NOMO-1 treated with DMSO at 0.1 percent for 48 hours (cell line): ENCODE results near the gene CTU1.

Experiments
- DNase-seq: peaks from one replicate; lab custom pipeline; 2025; ENCODE audit not compliant: unreplicated experiment; lab: John Stamatoyannopoulos, UW

CTU1 gene

DNA sequence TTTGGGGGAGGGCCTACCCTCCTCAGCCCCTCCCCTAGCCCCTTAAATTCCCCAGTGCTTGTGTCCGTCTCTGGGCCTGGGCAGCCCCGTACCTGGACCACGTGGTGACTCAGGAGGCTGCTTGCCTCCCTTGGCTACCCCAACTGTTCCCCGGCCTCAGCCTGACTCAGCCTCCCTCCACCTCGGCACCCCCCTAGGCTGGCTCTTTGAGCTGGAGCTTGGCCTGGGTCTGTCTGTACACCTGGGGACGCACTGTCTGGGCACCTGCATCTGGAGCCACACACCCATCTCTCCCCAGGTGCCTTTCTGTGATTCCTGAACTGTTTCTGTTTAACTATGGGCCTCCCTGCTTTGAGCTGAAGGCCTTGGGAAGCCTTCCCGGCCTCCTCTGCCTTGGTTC lies 23.7 kb downstream of the CTU1 start:
- no peak for DNase-seq

DNA sequence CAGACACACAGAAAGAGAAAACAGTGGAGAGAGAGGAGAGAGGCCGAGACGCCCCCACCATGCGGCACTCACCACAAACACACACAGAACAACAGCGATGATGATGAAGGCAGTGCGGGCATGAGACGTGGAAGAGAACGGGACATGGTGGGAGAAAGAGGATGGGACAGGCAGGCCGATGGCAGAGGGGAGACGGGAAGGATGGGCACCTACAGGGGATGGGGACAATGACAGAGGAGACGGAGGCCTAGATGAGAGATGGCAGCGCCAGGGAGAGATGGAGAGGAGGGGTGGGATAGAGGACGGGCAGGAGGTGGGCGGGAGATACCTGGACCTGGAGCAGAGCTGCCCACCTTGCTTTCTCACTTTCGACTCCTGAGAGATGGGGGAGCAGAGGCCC lies 24.4 kb downstream of the CTU1 start:
- no peak for DNase-seq

DNA sequence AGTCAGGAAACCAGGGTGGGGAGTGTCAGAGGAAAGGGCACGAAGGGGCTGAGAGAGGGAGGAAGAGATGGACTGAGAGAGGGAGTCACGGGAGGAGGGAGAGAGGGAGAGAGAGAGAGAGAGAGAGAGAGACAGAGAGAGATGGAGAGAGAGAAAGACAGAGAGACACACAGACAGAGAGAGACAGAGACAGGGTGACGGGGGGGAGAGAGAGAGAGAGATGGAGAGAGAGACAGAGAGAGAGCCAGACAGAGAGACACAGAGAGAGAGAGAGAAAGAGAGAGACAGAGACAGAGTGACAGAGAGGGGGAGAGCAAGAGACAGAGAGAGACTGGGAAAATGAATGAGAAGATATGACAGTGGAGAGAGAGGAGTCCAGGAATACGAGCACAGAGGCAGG lies 25.0 kb downstream of the CTU1 start:
- DNase-seq, result no peak

DNA sequence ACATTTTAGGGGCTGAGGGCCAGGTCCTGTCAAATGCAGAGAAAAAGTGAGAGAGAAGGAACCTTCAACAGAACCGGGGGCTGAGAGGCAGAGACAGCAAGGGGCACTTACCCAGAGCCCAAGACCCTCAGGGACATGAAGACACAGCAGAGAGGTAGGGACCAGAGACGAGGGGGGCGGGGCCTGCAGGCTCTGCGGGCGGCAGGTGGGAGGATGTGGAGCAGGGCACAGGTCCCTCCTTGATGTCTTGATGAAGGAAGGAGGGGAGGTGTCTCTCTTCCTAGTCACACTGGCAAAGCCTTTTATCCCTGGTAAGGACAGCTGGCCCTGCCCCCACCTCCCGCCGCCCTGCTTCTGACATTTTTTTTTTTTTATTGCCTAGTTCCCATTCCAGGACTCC lies 25.6 kb downstream of the CTU1 start, which contains the start of gene KLK14:
TSS of gene KLK14 (minus strand) at position 277 of the 400 bp plus-strand sequence. CDS start at position 4, 273 bp downstream.
- DNase-seq, result no peak

GRCh38 chr19:51081476-51081875 lies 26.7 kb downstream of the CTU1 start:
- DNase-seq, result no peak

- no peak for DNase-seq
Observed at GRCh38 chr19:51079481-51080110, 28.6 kb downstream of the CTU1 start.

- no peak for DNase-seq
Observed at GRCh38 chr19:51078731-51079130, 29.5 kb downstream of the CTU1 start.

- DNase-seq, result no peak
Observed at GRCh38 chr19:51078104-51078503, 30.1 kb downstream of the CTU1 start.

GRCh38 chr19:51076631-51077213 lies 31.5 kb downstream of the CTU1 start:
- no peak for DNase-seq

DNA sequence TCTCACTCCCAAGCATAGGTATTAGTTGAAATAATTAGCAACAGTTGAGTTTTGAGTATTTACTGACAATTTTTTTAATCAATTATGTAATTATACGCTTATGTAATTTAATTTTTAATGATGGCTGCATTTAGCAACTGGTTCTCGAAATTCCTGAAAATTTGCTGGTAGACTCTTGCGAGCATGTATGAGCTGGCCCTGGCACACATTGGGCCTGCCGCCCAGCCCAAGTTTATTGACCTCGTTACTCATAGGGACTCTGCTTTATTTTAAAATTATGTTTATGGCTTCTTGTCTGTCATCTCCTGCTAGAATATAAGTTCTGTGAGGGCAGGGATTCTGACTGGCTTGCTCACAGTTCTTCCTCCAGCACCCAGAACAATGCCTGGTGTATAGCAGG lies 32.2 kb downstream of the CTU1 start:
- no peak for DNase-seq

GRCh38 chr19:51071095-51071405 lies 37.2 kb downstream of the CTU1 start:
- DNase-seq, result no peak

GRCh38 chr19:51070334-51071094 lies 37.7 kb downstream of the CTU1 start:
- DNase-seq, result no peak

GRCh38 chr19:51066393-51067186 lies 41.6 kb downstream of the CTU1 start:
- no peak for DNase-seq

DNA sequence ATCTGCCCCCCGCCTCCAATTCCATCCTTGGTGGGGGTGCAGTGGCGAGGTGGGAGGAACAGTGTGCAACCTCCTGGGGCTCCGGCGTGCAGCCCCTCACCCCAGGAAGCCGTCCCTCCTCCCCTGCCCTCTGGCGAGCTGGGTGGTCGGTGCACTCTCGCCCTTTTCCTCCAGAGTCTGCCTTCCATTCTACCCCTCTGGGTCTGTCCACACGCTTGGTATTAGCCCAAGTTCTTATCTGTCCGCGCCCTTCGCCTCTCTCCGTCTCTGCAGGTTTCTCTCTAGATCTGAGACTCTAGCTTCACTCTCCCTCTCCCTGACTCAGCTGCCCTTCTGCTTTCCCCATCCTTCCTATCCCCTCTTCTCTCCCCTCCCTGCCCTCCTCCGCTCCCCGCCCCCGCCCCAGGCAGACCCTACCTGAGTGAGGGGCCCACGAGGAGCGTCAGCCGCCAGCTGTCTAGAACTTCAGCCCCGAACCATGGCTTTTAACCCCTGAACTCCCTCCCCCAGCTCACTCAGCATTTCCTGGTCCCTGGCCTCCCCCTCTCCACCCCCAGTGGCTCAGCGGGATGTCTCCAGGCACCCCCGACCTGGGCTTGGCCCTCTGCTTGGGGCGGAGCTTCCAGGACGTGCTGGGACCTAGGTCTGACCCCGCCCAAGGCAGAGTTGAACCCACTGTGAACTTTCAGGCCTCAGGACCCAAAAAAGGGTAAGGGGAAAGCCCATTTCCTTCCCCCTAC lies 42.8 kb downstream of the CTU1 start:
- DNase-seq, result no peak

GRCh38 chr19:51064534-51065220 lies 43.5 kb downstream of the CTU1 start, which contains the start of gene KLK13:
KLK13 (minus strand) TSS chr19:51065092; CDS start chr19:51065067, 25 bp downstream.
- peak; percentile 8 for DNase-seq

DNA sequence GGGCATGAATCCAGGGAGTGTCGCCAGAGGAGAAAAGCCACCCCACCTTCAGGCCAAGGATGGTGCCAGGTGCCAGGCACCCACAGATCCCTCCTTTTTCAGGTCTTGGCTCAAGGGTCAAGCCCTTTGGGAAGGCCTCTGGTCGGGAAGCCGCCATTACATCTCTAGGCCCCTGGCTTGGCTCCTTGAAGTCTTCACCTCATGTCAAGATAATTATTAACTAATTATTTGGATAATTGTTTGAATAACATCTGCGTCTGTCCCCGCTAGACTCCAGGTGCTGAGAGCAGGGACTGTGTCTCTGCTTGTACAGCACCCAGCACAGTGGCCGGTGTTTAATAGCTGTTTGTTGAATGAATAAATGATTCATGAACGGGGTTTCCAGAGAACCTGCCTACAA lies 44.5 kb downstream of the CTU1 start:
- DNase-seq, result no peak

- DNase-seq, result no peak
Observed at GRCh38 chr19:51060973-51061372, 47.2 kb downstream of the CTU1 start.

- DNase-seq, result no peak
Observed at GRCh38 chr19:51060336-51060735, 47.9 kb downstream of the CTU1 start.

GRCh38 chr19:51059715-51060114 lies 48.5 kb downstream of the CTU1 start:
- DNase-seq, result no peak

DNA sequence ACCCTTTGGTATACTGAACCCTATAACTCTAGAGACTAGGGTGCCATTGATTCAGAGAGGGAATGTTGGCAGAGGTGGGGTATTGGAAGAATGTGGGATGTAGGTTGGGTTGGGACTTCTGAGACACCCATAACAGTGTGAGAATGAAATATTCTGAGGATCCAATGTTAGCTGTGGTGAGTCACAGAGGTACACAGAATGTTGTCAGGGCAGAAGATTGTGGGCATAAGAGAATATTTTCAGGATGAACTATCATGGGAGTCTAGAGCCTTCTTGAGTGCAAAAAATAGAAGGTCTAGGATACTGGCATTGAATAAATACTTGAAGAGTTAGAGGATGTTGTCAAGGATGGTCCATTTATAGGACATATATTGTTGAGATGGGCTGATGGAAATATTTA lies 52.3 kb downstream of the CTU1 start:
- DNase-seq, result no peak
